Panc1 (cell line): ENCODE measurements around the gene MEX3D. TPM values are rescaled to one million over a fixed set of nuclear protein-coding genes. Genes with fewer than 3 reads are reported as not detected.

Source experiments
- ATAC-seq: fragments of 200-7000 bp; cut with Tn5 transposase; 2 replicates; pipeline ENCODE4 v1.9.1; 2020; ENCODE audit warnings: mild to moderate bottlenecking, moderate library complexity
- BruUV-seq: library from RNA; stranded (reverse); fragments of 400-500 nt; replicated peaks from 2 replicates; lab custom pipeline; 2021; lab: Mats Ljungman, UMichigan
- CTCF ChIA-PET: fragments of 300-600 bp; sonication (Branson Sonifier 250); formaldehyde crosslinking; loops from one replicate; lab custom pipeline; 2022; ENCODE audit warnings: antibody characterized with exemption; lab: Charles Lee
- POLR2A ChIA-PET: fragments of 300-600 bp; sonication (Branson Sonifier 250); formaldehyde crosslinking; loops from one replicate; lab custom pipeline; 2022; ENCODE audit warnings: antibody characterized with exemption; lab: Charles Lee
- DNase-seq: peaks from one replicate; pipeline ENCODE4 v3.0.0-alpha.2; 2010; ENCODE audit warnings: low read depth, low spot score
- H3K27ac ChIP-seq: 2 replicates; pipeline ENCODE4 v1.5.1; 2011; ENCODE audit warnings: mild to moderate bottlenecking, low read length, inconsistent platforms
- H3K27me3 ChIP-seq: fragments of 200-500 bp; sonication (Bioruptor generic); 2 replicates; pipeline ENCODE4 v1.6.0; 2014; ENCODE audit warnings: low read length, inconsistent platforms; ENCODE audit not compliant: control insufficient read depth, insufficient read depth
- H3K36me3 ChIP-seq: fragments of 200-500 bp; sonication (Bioruptor generic); 2 replicates; pipeline ENCODE4 v1.5.1; 2014; ENCODE audit warnings: inconsistent platforms, mild to moderate bottlenecking, low read length, moderate library complexity; ENCODE audit not compliant: control insufficient read depth, insufficient read depth
- H3K4me1 ChIP-seq: 2 replicates; pipeline ENCODE4 v1.5.1; 2011; ENCODE audit warnings: inconsistent platforms, mild to moderate bottlenecking, low read length, moderate library complexity; ENCODE audit not compliant: control insufficient read depth, insufficient read depth
- H3K4me3 ChIP-seq, 2 experiments: 2 replicates each; pipeline ENCODE4 v1.5.1; 2011 to 2012; ENCODE audit warnings: low read depth in 2 of 2, low read length in 2 of 2, mild to moderate bottlenecking in 2 of 2, inconsistent platforms in 1 of 2, moderate library complexity in 1 of 2
- H3K9me3 ChIP-seq: fragments of 200-500 bp; sonication (Bioruptor generic); 2 replicates; pipeline ENCODE4 v1.5.1; 2014; ENCODE audit warnings: low read depth, mild to moderate bottlenecking, inconsistent platforms, low read length, moderate library complexity; ENCODE audit not compliant: control insufficient read depth, insufficient read depth
- POLR2AphosphoS5 ChIP-seq: IDR thresholded peaks from 2 replicates; pipeline ENCODE4 v1.6.1; 2012; ENCODE audit warnings: mild to moderate bottlenecking, low read depth, low read length, moderate library complexity
- SIN3A ChIP-seq: IDR thresholded peaks from 2 replicates; pipeline ENCODE4 v1.6.1; 2012; ENCODE audit warnings: low read depth, mild to moderate bottlenecking, low read length, moderate library complexity, borderline replicate concordance; ENCODE audit not compliant: insufficient read depth
- TCF7L2 ChIP-seq: IDR thresholded peaks from 2 replicates; pipeline ENCODE4 v1.6.1; 2011; ENCODE audit warnings: mild to moderate bottlenecking, low read depth, low read length, inconsistent platforms
- in situ Hi-C: cut with HindIII; loops from 2 replicates; pipeline ENCODE4 v1.10.0; 2016; ENCODE audit warnings: low sequenced_read_pairs, low pct_unique_long_range_greater_than_20kb
- intact Hi-C: fragments of 100-400 bp; cut with micrococcal nuclease; formaldehyde crosslinking; loops from one replicate; pipeline ENCODE4 v1.10.0; 2022; ENCODE audit not compliant: unreplicated experiment
- total RNA-seq: library from RNA; stranded (reverse); gene quantifications from one replicate; pipeline ENCODE4 v1.2.1, GENCODE V29; 2021; ENCODE audit not compliant: unreplicated experiment
- TF ChIP-seq, protein P1 (sequence below): fragments of 450-650 bp; IDR thresholded peaks from 2 replicates; pipeline ENCODE4 v1.5.1; 2017; ENCODE audit warnings: mild to moderate bottlenecking
- TF ChIP-seq, protein P2 (sequence below), 2 experiments: IDR thresholded peaks; 2 replicates each; pipeline ENCODE4 v1.6.1; 2011 to 2012; ENCODE audit warnings: low read depth in 2 of 2, control low read depth in 1 of 2, low read length in 1 of 2, mild to moderate bottlenecking in 1 of 2, moderate library complexity in 1 of 2; ENCODE audit not compliant: insufficient read depth in 1 of 2

MEX3D gene
- total RNA-seq, 1 experiment from 2014 or later = 73.7 TPM

DNA sequence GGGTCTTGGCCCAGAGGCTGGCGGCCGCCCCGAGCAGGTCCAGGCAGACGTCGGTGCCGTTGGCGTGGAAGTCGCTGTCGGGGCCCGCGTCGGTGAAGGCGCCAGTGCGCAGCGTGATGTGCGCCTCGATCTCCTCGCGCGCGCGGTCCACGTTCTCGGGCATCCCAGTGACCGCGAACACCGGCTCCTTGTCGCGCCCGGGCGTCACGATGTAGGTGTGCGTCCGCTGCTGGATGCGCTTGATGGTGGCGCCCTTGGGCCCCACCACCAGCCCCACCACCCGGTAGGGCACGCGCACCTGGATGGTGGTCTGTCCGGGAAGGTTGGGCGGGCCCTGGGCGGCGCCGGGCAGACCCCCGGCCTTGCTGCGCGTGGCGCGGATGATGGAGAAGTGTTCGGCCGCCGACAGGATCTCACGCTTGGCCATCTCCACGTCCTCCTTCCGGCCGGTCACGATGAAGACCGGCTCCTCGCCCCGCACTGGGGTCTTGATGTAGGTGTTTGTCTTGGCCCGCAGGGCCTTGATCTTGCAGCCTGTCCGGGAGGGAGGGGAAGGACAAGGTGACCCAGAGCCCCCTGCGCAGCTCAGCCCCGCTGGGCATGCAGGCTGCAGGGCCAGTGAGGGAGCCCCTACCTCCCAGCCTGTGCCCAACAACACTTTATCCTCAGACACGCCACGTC is 11.6 kb downstream of the MEX3D start:
- no peak for ATAC-seq
- Histone ChIP-seq H3K27ac (no peak overlapping the region), H3K4me1 (no peaks in the 10 kb centered on the region), H3K9me3 (no peaks in the 10 kb centered on the region), H3K36me3 (no peaks in the 10 kb centered on the region), H3K27me3 (no peaks in the 10 kb centered on the region), H3K4me3 (no peak overlapping the region)
- in situ Hi-C loops (no loop called here), intact Hi-C loops (no loop called here)
- no peak for TF ChIP-seq SIN3A
- TF ChIP-seq TCF7L2 = no peak
- TF ChIP-seq POLR2AphosphoS5 = no peak
- DNase-seq = no peak
- BruUV-seq = no TSS peak
- CTCF ChIA-PET = no interaction called here
- POLR2A ChIA-PET = no interaction called here

DNA sequence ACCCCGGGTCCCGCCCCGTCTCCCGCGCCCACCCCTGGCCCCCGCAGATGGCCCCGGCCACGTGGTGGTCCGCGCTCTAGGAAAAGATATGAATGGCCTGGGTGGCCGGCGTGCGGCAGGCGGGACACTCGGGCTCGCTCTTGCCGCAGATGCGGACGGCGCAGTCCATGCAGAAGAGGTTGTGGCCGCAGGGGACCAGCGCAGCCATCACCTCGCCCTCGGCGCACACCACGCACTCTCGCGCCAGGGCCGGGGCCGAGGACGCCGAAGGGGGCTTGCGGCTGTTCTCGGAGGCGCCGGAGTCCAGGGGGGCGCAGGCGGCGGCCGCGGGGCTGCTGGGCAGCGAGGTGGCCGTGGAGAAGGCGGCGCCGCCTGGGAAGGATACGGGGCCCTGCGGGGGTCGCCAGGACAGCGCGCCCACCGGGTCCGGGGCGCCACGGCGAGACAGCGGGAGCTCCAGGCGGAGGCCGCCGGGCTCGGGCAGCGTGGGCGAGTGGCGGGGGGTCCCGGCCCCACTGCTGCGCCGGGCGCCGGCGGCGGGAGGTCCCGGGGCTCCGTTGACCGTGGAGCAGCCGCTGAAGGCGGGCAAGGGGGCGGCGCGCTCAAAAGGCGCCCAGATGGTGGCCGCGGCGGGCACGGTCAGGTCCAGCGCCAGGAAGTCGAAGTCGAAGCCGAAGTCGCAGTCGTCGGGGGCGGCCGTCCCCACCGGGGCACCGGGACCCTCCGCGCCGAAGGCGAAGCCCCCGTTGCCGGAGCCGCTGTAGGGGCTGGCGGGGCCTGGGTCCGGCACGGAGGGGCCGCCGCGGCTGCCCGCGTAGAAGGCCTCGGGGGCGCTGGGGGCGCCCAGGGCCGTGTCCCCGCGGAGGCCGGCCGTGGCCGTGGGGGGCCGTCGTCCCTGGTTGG is 12.4 kb downstream of the MEX3D start:
- Histone ChIP-seq H3K4me1 (no peaks in the 10 kb centered on the region), H3K27me3 (no peaks in the 10 kb centered on the region), H3K36me3 (no peaks in the 10 kb centered on the region), H3K9me3 (no peaks in the 10 kb centered on the region), H3K27ac (no peak overlapping the region), H3K4me3 (no peak overlapping the region)
- TF ChIP-seq, protein P1, sequence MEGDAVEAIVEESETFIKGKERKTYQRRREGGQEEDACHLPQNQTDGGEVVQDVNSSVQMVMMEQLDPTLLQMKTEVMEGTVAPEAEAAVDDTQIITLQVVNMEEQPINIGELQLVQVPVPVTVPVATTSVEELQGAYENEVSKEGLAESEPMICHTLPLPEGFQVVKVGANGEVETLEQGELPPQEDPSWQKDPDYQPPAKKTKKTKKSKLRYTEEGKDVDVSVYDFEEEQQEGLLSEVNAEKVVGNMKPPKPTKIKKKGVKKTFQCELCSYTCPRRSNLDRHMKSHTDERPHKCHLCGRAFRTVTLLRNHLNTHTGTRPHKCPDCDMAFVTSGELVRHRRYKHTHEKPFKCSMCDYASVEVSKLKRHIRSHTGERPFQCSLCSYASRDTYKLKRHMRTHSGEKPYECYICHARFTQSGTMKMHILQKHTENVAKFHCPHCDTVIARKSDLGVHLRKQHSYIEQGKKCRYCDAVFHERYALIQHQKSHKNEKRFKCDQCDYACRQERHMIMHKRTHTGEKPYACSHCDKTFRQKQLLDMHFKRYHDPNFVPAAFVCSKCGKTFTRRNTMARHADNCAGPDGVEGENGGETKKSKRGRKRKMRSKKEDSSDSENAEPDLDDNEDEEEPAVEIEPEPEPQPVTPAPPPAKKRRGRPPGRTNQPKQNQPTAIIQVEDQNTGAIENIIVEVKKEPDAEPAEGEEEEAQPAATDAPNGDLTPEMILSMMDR = no peak
- TF ChIP-seq, protein P2, sequence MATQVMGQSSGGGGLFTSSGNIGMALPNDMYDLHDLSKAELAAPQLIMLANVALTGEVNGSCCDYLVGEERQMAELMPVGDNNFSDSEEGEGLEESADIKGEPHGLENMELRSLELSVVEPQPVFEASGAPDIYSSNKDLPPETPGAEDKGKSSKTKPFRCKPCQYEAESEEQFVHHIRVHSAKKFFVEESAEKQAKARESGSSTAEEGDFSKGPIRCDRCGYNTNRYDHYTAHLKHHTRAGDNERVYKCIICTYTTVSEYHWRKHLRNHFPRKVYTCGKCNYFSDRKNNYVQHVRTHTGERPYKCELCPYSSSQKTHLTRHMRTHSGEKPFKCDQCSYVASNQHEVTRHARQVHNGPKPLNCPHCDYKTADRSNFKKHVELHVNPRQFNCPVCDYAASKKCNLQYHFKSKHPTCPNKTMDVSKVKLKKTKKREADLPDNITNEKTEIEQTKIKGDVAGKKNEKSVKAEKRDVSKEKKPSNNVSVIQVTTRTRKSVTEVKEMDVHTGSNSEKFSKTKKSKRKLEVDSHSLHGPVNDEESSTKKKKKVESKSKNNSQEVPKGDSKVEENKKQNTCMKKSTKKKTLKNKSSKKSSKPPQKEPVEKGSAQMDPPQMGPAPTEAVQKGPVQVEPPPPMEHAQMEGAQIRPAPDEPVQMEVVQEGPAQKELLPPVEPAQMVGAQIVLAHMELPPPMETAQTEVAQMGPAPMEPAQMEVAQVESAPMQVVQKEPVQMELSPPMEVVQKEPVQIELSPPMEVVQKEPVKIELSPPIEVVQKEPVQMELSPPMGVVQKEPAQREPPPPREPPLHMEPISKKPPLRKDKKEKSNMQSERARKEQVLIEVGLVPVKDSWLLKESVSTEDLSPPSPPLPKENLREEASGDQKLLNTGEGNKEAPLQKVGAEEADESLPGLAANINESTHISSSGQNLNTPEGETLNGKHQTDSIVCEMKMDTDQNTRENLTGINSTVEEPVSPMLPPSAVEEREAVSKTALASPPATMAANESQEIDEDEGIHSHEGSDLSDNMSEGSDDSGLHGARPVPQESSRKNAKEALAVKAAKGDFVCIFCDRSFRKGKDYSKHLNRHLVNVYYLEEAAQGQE (IDR thresholded peaks at IDR 0.05; ENCODE audit: insufficient read depth in 1 of 2, low read depth in 2 of 2, low read length in 1 of 2) = no peak
- TF ChIP-seq POLR2AphosphoS5 = no peak
- no peak for TF ChIP-seq SIN3A
- no peak for TF ChIP-seq TCF7L2
- CTCF ChIA-PET = no interaction called here
- intact Hi-C loops = no loop called here
- ATAC-seq = no peak
- BruUV-seq = no TSS peak
- no peak for DNase-seq
- POLR2A ChIA-PET = no interaction called here
- in situ Hi-C loops = no loop called here
